Activated CD4-positive, alpha-beta T cell treated with anti-CD3 and anti-CD28 coated beads for 36 hours (primary cell): ENCODE measurements around the gene TAS2R19. TPM values are rescaled to one million over a fixed set of nuclear protein-coding genes. Genes with fewer than 3 reads are reported as not detected.

Experiments used
- ATAC-seq: fragments of 200-7000 bp; cut with Tn5 transposase; one replicate; pipeline ENCODE4 v1.10.0; 2021; ENCODE audit warnings: mild to moderate bottlenecking, moderate library complexity
- CTCF ChIA-PET: fragments of 350-600 bp; sonication (Branson Sonifier 250); formaldehyde crosslinking; loops from one replicate; lab custom pipeline; 2021; ENCODE audit warnings: antibody characterized with exemption; lab: Charles Lee
- POLR2A ChIA-PET: fragments of 350-600 bp; sonication (Branson Sonifier 250); formaldehyde crosslinking; loops from one replicate; lab custom pipeline; 2021; ENCODE audit warnings: antibody characterized with exemption, inconsistent platforms; lab: Charles Lee
- DNase-seq: peaks from one replicate; pipeline ENCODE4 v3.0.0-alpha.2; 2020
- H3K27ac Mint-ChIP-seq: one replicate; pipeline ENCODE4 v1.8.0; 2021; ENCODE audit warnings: mixed read lengths
- H3K27me3 Mint-ChIP-seq: one replicate; pipeline ENCODE4 v1.8.0; 2021; ENCODE audit warnings: mixed read lengths
- H3K36me3 Mint-ChIP-seq: one replicate; pipeline ENCODE4 v1.8.0; 2021; ENCODE audit warnings: low read depth, mixed read lengths
- H3K4me1 Mint-ChIP-seq: one replicate; pipeline ENCODE4 v1.8.0; 2021; ENCODE audit warnings: mixed read lengths
- H3K4me3 Mint-ChIP-seq: one replicate; pipeline ENCODE4 v1.8.0; 2021; ENCODE audit warnings: mild to moderate bottlenecking, moderate library complexity, mixed read lengths
- H3K9me3 Mint-ChIP-seq: one replicate; pipeline ENCODE4 v1.8.0; 2021; ENCODE audit warnings: low read depth, mixed read lengths
- intact Hi-C, 2 experiments: fragments of 100-400 bp; cut with DNase I in 1 of 2; cut with micrococcal nuclease in 1 of 2; formaldehyde crosslinking; loops; one replicate each; pipeline versions ENCODE4 v1.14.2 to v1.15.1; 2022 to 2024; cut with DNase I, micrococcal nuclease
- total RNA-seq, 2 experiments: library from RNA; stranded (reverse); gene quantifications; one replicate each; pipeline ENCODE4 v1.2.3, GENCODE V29; 2021

Gene TAS2R19
- total RNA-seq, 2 experiments from 2014 or later: 1.2 to 1.6 TPM

DNA sequence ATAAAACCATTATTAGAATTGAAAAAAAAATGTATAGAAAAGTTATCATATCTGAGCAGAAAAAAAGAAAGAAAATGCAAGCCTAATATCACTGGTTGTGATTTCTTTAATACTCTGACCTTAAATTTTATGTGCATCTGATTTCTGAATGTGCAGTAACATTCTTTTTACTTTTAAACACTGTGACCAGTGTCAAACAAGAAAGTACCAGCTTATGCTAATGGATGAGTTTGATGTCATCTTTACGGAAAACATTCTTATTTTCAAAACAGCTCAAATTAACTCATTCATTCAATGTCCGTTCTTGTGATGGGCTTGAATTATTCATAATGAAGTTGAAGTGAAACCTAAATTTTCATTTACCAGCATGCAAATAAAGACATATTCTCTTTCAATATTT lies 35.6 kb downstream of the TAS2R19 start, which contains the start of gene TAS2R50:
TSS of gene TAS2R50 (minus strand) at position 101 of the 400 bp plus-strand sequence. CDS start at position 49, 52 bp downstream.
- Mint-ChIP-seq H3K4me1 (peaks cover 45% of the 10 kb centered on the region), H3K4me3 (no peak within 1 kb of the TSS), H3K27me3 (peaks cover 4% of the 10 kb centered on the region), H3K9me3 (peaks cover 9% of the 10 kb centered on the region), H3K36me3 (peaks cover 15% of the 10 kb centered on the region), H3K27ac (no peak within 1 kb of the TSS)
- CTCF ChIA-PET: interaction anchor here (0.7 kb wide), 1 partner anchor 10 kb away, joined by 3 read pairs; no protein-coding TSS in a partner anchor
- intact Hi-C loops: no loop called here
- POLR2A ChIA-PET: no interaction called here
- no peak for DNase-seq
- ATAC-seq: no peak

DNA sequence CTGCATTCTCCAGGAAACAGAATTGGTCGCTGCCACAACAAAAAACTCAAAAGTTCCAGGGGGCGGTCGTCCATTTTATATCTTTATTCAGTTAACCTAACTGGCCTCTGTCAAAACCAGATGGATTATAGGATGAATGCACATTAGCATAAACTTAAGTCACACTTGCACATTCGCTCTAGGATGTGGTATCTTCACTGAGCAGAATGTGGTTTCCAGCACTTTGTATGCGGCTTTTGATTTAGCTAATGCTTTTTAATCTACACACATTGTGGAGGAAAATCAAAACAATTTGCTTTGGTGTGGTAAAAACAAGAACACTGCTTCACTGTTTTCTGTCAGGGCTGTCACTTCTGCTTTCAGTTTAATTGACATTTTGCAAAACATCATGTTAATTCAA lies 40.2 kb downstream of the TAS2R19 start:
- peaks cover 17% of the 10 kb centered on the region for H3K27me3 Mint-ChIP-seq
- H3K4me1 Mint-ChIP-seq: peaks cover 42% of the 10 kb centered on the region
- H3K36me3 Mint-ChIP-seq: peaks cover 5% of the 10 kb centered on the region
- H3K9me3 Mint-ChIP-seq: no peaks in the 10 kb centered on the region
- intact Hi-C loops: loop anchor here in 1 of 2 experiments (1.0 to 2.0 kb wide), 2 partner anchors 103 to 189 kb away; partner anchors contain the start of gene SMIM10L1
- no peak overlapping the region for H3K27ac Mint-ChIP-seq
- ChIA-PET CTCF (interaction anchor here (1.0 kb wide), 1 partner anchor 13 kb away, joined by 3 read pairs; no protein-coding TSS in a partner anchor), POLR2A (no interaction called here)
- H3K4me3 Mint-ChIP-seq: no peak overlapping the region
- DNase-seq: peak; percentile 54
- peak; percentile 89 for ATAC-seq

DNA sequence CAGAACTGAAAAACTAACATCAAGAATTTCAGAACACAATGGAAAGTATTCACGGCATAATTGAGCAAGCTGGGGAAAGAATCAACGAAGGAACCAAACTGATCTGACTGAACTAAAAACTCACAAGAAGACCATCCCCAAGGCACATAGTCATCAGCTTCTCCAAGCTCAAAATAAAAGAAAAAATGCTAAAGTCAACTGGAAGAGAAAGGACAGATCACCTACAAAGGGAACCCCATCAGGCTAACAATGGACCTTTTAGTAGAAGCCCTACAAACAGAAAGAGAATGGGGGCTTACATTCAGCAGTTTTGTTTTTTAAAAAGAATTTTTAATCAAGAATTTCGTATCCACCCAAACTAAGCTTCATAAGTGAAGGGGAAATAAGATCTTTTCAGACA lies 47.5 kb downstream of the TAS2R19 start:
- H3K27ac Mint-ChIP-seq: no peak overlapping the region
- peaks cover 9% of the 10 kb centered on the region for H3K27me3 Mint-ChIP-seq
- CTCF ChIA-PET: no interaction called here
- peaks cover 7% of the 10 kb centered on the region for H3K4me1 Mint-ChIP-seq
- intact Hi-C loops: no loop called here
- DNase-seq (no peak), ATAC-seq (no peak)
- POLR2A ChIA-PET: no interaction called here
- H3K9me3 Mint-ChIP-seq: no peaks in the 10 kb centered on the region
- H3K4me3 Mint-ChIP-seq: no peak overlapping the region
- H3K36me3 Mint-ChIP-seq: peaks cover 12% of the 10 kb centered on the region

Other genes with a start within 250 kb of the TAS2R19 start
- not detected for gene TAS2R7, start 220.0 kb downstream of the TAS2R19 start, total RNA-seq
- not detected for gene TAS2R8, start 215.3 kb downstream of the TAS2R19 start, total RNA-seq
- not detected for gene TAS2R9, start 212.5 kb downstream of the TAS2R19 start, total RNA-seq
- gene TAS2R10, start 196.3 kb downstream of the TAS2R19 start, total RNA-seq: not detected
- 1 to 10 TPM; 1.3 to 2.1 TPM for gene PRR4, start 173.1 kb downstream of the TAS2R19 start, total RNA-seq
- 10 to 100 TPM; 11.0 to 12.7 TPM for gene PRH1, start 138.4 kb downstream of the TAS2R19 start, total RNA-seq
- gene TAS2R13, start 113.1 kb downstream of the TAS2R19 start, total RNA-seq: under 1 TPM; 0.27 to 0.35 TPM
- not detected for gene PRH2, start 93.4 kb downstream of the TAS2R19 start, total RNA-seq
- 1 to 10 TPM in 1 of 2 experiments, under 1 TPM in 1; 0.94 to 1.1 TPM for gene TAS2R14, start 83.4 kb downstream of the TAS2R19 start, total RNA-seq
- under 1 TPM; 0.30 to 0.53 TPM for gene TAS2R50, start 35.7 kb downstream of the TAS2R19 start, total RNA-seq
- 1 to 10 TPM; 1.2 to 1.4 TPM for gene TAS2R20, start 24.3 kb downstream of the TAS2R19 start, total RNA-seq
- gene TAS2R31, start 8.8 kb upstream of the TAS2R19 start, total RNA-seq: 1 to 10 TPM in 1 of 2 experiments, under 1 TPM in 1; 0.44 to 1.6 TPM
- under 1 TPM in 1 of 2 experiments, not detected in 1; 0.46 TPM for gene TAS2R46, start 39.7 kb upstream of the TAS2R19 start, total RNA-seq
- under 1 TPM; 0.64 to 0.81 TPM for gene TAS2R43, start 69.7 kb upstream of the TAS2R19 start, total RNA-seq
- gene TAS2R30, start 112.0 kb upstream of the TAS2R19 start, total RNA-seq: 1 to 10 TPM in 1 of 2 experiments, under 1 TPM in 1; 0.87 to 1.4 TPM
- gene SMIM10L1, start 148.6 kb upstream of the TAS2R19 start, total RNA-seq: 1 to 10 TPM; 6.8 to 7.9 TPM
- not detected for gene TAS2R42, start 164.3 kb upstream of the TAS2R19 start, total RNA-seq
- not detected for gene PRB3, start 247.1 kb upstream of the TAS2R19 start, total RNA-seq